Liver (tissue), 9 donors: ENCODE measurements around the gene DIS3L2. TPM values are rescaled to one million over a fixed set of nuclear protein-coding genes. Genes with fewer than 3 reads are reported as not detected.

Experiments
- DNase-seq: peaks from one replicate; pipeline ENCODE4 v3.0.0-alpha.2; 2017; ENCODE audit warnings: low spot score
- H3K27ac ChIP-seq, 2 donors: one replicate each; pipeline ENCODE4 v1.7.0; 2013; ENCODE audit warnings: inconsistent platforms in 2 of 2, low read length in 2 of 2, control low read depth in 1 of 2, low read depth in 1 of 2, mild to moderate bottlenecking in 1 of 2
- H3K27me3 ChIP-seq, 4 donors: one replicate each; pipeline versions ENCODE4 v1.6.1 to v1.7.0; 2013; ENCODE audit warnings: low read length in 3 of 4, inconsistent platforms in 1 of 4, mild to moderate bottlenecking in 1 of 4, moderate library complexity in 1 of 4; ENCODE audit not compliant: control insufficient read depth in 4 of 4, insufficient read depth in 4 of 4
- H3K36me3 ChIP-seq, 4 donors: one replicate each; pipeline versions ENCODE4 v1.6.1 to v1.7.0; 2013; ENCODE audit warnings: low read length in 3 of 4, mild to moderate bottlenecking in 3 of 4, low read depth in 1 of 4, moderate library complexity in 1 of 4; ENCODE audit not compliant: control insufficient read depth in 4 of 4, insufficient read depth in 3 of 4
- H3K4me1 ChIP-seq, 4 donors: one replicate each; pipeline versions ENCODE4 v1.6.1 to v1.7.0; 2013; ENCODE audit warnings: low read length in 3 of 4, mild to moderate bottlenecking in 3 of 4, moderate library complexity in 1 of 4; ENCODE audit not compliant: control insufficient read depth in 4 of 4, insufficient read depth in 4 of 4
- H3K4me3 ChIP-seq, 3 donors: one replicate each; pipeline versions ENCODE4 v1.6.1 to v1.7.0; 2013; ENCODE audit warnings: low read length in 3 of 3, control low read depth in 1 of 3, low read depth in 1 of 3, mild to moderate bottlenecking in 1 of 3
- H3K9ac ChIP-seq, 2 donors: one replicate each; pipeline ENCODE4 v1.7.0; 2013; ENCODE audit warnings: low read length in 2 of 2, mild to moderate bottlenecking in 2 of 2, moderate library complexity in 2 of 2, control low read depth in 1 of 2, low read depth in 1 of 2
- H3K9me3 ChIP-seq, 4 donors: one replicate each; pipeline versions ENCODE4 v1.6.1 to v1.7.0; 2013; ENCODE audit warnings: low read length in 3 of 4; ENCODE audit not compliant: control insufficient read depth in 4 of 4
- EGR1 ChIP-seq, 2 donors: IDR thresholded peaks; 2 replicates each; pipeline ENCODE4 v1.6.1; 2016 to 2018; ENCODE audit warnings: antibody characterized with exemption in 2 of 2, low read depth in 2 of 2
- FOXA1 ChIP-seq: IDR thresholded peaks from 2 replicates; pipeline ENCODE4 v1.6.1; 2016; ENCODE audit warnings: antibody characterized with exemption
- FOXA2 ChIP-seq: IDR thresholded peaks from 2 replicates; pipeline ENCODE4 v1.6.1; 2016; ENCODE audit warnings: antibody characterized with exemption
- GABPA ChIP-seq, 2 donors: IDR thresholded peaks in 1 of 2; conservative IDR thresholded peaks in 1 of 2; 2 replicates each; pipeline ENCODE4 v1.6.1; 2016; ENCODE audit warnings: antibody characterized with exemption in 2 of 2, mild to moderate bottlenecking in 1 of 2, moderate library complexity in 1 of 2
- HNF4A ChIP-seq, 2 donors: conservative IDR thresholded peaks; 2 replicates each; pipeline ENCODE4 v1.6.1; 2016; ENCODE audit warnings: antibody characterized with exemption in 2 of 2, mild to moderate bottlenecking in 2 of 2
- HNF4G ChIP-seq: IDR thresholded peaks from 2 replicates; pipeline ENCODE4 v1.6.1; 2016; ENCODE audit warnings: antibody characterized with exemption
- JUND ChIP-seq, 2 donors: IDR thresholded peaks; 2 replicates each; pipeline ENCODE4 v1.6.1; 2016; ENCODE audit warnings: antibody characterized with exemption in 2 of 2
- NR2F2 ChIP-seq: IDR thresholded peaks from 2 replicates; pipeline ENCODE4 v1.6.1; 2016; ENCODE audit warnings: antibody characterized with exemption
- REST ChIP-seq: IDR thresholded peaks from 2 replicates; pipeline ENCODE4 v1.6.1; 2016; ENCODE audit warnings: antibody characterized with exemption, mild to moderate bottlenecking
- RXRA ChIP-seq, 2 donors: IDR thresholded peaks; 2 replicates each; pipeline ENCODE4 v1.6.1; 2017 to 2018; ENCODE audit warnings: antibody characterized with exemption in 2 of 2, mild to moderate bottlenecking in 1 of 2
- SP1 ChIP-seq: IDR thresholded peaks from 2 replicates; pipeline ENCODE4 v1.6.1; 2018; ENCODE audit warnings: antibody characterized with exemption, mild to moderate bottlenecking
- TAF1 ChIP-seq: conservative IDR thresholded peaks from 2 replicates; pipeline ENCODE4 v1.6.1; 2016; ENCODE audit warnings: antibody characterized with exemption, mild to moderate bottlenecking
- YY1 ChIP-seq: IDR thresholded peaks from 2 replicates; pipeline ENCODE4 v1.6.1; 2016; ENCODE audit warnings: antibody characterized with exemption, mild to moderate bottlenecking
- WGBS: extraction: QIAGEN DNeasy Blood & Tissue Kit; methylation state at CpG from one replicate; pipeline ENCODE4 v1.1.7; 2013; 5-methylcytosine and 5-hydroxymethylcytosine counted together
- polyA plus RNA-seq, 2 donors: library from polyadenylated mRNA; stranded (reverse) in 1 of 2; unstranded in 1 of 2; fragments of 200-250 nt in 1 of 2; fragments of >200 nt in 1 of 2; fragmentation: Nextera tagmentation in 1 of 2; extraction: Ambion mirVana in 1 of 2; gene quantifications; one replicate each; pipeline versions ENCODE4 v1.2.1 to v1.2.3, GENCODE V29; 2013 to 2015
- total RNA-seq, 2 donors: library from RNA; depleted of rRNA; stranded (reverse); fragments of >200 nt; gene quantifications; one replicate each; pipeline ENCODE4 v1.2.3, GENCODE V29; 2014
- TF ChIP-seq, protein P1 (sequence below): IDR thresholded peaks from 2 replicates; pipeline ENCODE4 v1.6.1; 2016; ENCODE audit warnings: antibody characterized with exemption
- TF ChIP-seq, protein P2 (sequence below): fragments of 150-350 bp; IDR thresholded peaks from 2 replicates; pipeline ENCODE4 v1.5.1; 2017; ENCODE audit warnings: improper control_type of control experiment, low read depth, low read length; ENCODE audit not compliant: missing input control
- TF ChIP-seq, protein P3 (sequence below): IDR thresholded peaks from 2 replicates; pipeline ENCODE4 v1.6.1; 2016; ENCODE audit warnings: antibody characterized with exemption
- TF ChIP-seq, protein P4 (sequence below): IDR thresholded peaks from 2 replicates; pipeline ENCODE4 v1.6.1; 2016; ENCODE audit warnings: antibody characterized with exemption
- donor health status: healthy.
- donor health status: healthy.
- donor health status: healthy.
- donor health status: healthy.
- donor health status: healthy.

DIS3L2 gene
- total and polyA plus RNA-seq, 4 donors: 5.7 to 21.5 (median 8.8) TPM

DNA sequence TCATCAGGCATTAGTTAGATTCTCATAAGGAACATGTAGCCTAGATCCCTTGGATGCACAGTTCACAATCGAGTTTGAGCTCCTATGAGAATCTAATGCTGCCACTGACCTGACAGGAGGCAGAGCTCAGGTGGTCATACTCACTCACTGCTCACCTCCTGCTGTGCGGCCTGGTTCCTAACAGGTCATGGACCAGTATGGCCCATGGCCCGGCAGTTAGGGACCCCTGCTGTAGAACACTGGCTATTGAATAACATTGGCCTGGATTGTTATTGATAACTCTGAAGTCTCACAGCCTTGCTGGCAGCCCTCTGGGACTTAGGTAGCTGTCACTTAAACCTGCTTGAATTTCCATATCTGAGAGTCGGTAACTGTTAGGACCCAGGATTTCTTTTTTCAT is 302.6 kb downstream of the DIS3L2 start:
- 95% methylated on average over 4 of the region's 4 CpGs for WGBS
- DNase-seq: no peak
- H3K4me1 ChIP-seq: no peaks in the 10 kb centered on the region
- H3K9me3 ChIP-seq: no peaks in the 10 kb centered on the region
- H3K27ac ChIP-seq: no peak overlapping the region
- no peak overlapping the region for H3K9ac ChIP-seq
- TF ChIP-seq TAF1: no peak
- H3K27me3 ChIP-seq: no peaks in the 10 kb centered on the region
- peaks cover 0 to 27% (median 12%) of the 10 kb centered on the region in 4 donors for H3K36me3 ChIP-seq
- no peak overlapping the region for H3K4me3 ChIP-seq

DNA sequence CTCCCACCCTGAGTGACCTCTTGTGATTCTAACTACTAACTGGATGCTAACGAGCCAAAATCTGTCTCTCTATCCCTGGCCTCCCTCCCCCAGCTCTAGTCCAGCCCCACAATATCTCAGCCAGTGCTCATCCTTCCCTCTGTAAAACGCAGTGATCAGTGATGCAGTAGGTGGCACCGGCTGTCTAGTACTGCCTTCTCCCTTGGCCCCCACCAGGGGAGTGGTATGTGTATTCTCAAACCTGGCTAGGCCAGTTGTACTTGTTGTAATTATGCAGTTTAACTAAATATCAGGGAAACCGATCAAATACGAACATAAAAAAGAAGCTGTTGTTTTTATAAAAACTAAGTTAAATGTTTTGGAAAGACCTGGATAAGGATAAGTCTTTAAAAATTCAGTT is 303.8 kb downstream of the DIS3L2 start:
- H3K9ac ChIP-seq: no peak overlapping the region
- H3K4me3 ChIP-seq: no peak overlapping the region
- no peaks in the 10 kb centered on the region for H3K9me3 ChIP-seq
- H3K4me1 ChIP-seq: no peaks in the 10 kb centered on the region
- no peak overlapping the region for H3K27ac ChIP-seq
- H3K27me3 ChIP-seq: no peaks in the 10 kb centered on the region
- TF ChIP-seq EGR1 (IDR thresholded peaks at IDR 0.05; ENCODE audit: low read depth in 2 of 2) (no peak), TAF1 (no peak), HNF4G (no peak), RXRA (IDR thresholded peaks at IDR 0.05) (no peak), GABPA (IDR thresholded peaks at IDR 0.05 in 1 of 2, conservative IDR thresholded peaks at IDR 0.05 in 1 of 2) (no peak), FOXA2 (no peak), YY1 (no peak), SP1 (no peak)
- TF ChIP-seq, protein P1, sequence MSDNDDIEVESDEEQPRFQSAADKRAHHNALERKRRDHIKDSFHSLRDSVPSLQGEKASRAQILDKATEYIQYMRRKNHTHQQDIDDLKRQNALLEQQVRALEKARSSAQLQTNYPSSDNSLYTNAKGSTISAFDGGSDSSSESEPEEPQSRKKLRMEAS: no peak
- TF ChIP-seq, protein P2, sequence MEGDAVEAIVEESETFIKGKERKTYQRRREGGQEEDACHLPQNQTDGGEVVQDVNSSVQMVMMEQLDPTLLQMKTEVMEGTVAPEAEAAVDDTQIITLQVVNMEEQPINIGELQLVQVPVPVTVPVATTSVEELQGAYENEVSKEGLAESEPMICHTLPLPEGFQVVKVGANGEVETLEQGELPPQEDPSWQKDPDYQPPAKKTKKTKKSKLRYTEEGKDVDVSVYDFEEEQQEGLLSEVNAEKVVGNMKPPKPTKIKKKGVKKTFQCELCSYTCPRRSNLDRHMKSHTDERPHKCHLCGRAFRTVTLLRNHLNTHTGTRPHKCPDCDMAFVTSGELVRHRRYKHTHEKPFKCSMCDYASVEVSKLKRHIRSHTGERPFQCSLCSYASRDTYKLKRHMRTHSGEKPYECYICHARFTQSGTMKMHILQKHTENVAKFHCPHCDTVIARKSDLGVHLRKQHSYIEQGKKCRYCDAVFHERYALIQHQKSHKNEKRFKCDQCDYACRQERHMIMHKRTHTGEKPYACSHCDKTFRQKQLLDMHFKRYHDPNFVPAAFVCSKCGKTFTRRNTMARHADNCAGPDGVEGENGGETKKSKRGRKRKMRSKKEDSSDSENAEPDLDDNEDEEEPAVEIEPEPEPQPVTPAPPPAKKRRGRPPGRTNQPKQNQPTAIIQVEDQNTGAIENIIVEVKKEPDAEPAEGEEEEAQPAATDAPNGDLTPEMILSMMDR: no peak
- WGBS: 92% methylated on average over 5 of the region's 5 CpGs
- peaks cover 0 to 27% (median 11%) of the 10 kb centered on the region in 4 donors for H3K36me3 ChIP-seq
- DNase-seq: no peak

- Histone ChIP-seq H3K9me3 (no peaks in the 10 kb centered on the region), H3K36me3 (peaks cover 3 to 17% (median 6%) of the 10 kb centered on the region in 4 donors), H3K27me3 (no peaks in the 10 kb centered on the region), H3K4me3 (no peak overlapping the region), H3K27ac (no peak overlapping the region), H3K4me1 (no peaks in the 10 kb centered on the region), H3K9ac (no peak overlapping the region)
- 96% methylated on average over 4 of the region's 4 CpGs for WGBS
- DNase-seq: no peak
- TF ChIP-seq HNF4G: no peak
- TF ChIP-seq JUND (IDR thresholded peaks at IDR 0.05): no peak
- TF ChIP-seq, protein P2: no peak
- no peak for TF ChIP-seq EGR1 (IDR thresholded peaks at IDR 0.05; ENCODE audit: low read depth in 2 of 2)
- TF ChIP-seq HNF4A (conservative IDR thresholded peaks at IDR 0.05): no peak
- no peak for TF ChIP-seq GABPA (IDR thresholded peaks at IDR 0.05 in 1 of 2, conservative IDR thresholded peaks at IDR 0.05 in 1 of 2)
- TF ChIP-seq FOXA2: no peak
- TF ChIP-seq, protein P3, sequence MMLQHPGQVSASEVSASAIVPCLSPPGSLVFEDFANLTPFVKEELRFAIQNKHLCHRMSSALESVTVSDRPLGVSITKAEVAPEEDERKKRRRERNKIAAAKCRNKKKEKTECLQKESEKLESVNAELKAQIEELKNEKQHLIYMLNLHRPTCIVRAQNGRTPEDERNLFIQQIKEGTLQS: no peak
- TF ChIP-seq, protein P4, sequence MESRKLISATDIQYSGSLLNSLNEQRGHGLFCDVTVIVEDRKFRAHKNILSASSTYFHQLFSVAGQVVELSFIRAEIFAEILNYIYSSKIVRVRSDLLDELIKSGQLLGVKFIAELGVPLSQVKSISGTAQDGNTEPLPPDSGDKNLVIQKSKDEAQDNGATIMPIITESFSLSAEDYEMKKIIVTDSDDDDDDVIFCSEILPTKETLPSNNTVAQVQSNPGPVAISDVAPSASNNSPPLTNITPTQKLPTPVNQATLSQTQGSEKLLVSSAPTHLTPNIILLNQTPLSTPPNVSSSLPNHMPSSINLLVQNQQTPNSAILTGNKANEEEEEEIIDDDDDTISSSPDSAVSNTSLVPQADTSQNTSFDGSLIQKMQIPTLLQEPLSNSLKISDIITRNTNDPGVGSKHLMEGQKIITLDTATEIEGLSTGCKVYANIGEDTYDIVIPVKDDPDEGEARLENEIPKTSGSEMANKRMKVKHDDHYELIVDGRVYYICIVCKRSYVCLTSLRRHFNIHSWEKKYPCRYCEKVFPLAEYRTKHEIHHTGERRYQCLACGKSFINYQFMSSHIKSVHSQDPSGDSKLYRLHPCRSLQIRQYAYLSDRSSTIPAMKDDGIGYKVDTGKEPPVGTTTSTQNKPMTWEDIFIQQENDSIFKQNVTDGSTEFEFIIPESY: no peak
- no peak for TF ChIP-seq SP1
- TF ChIP-seq RXRA (IDR thresholded peaks at IDR 0.05): no peak
- no peak for TF ChIP-seq TAF1
- no peak for TF ChIP-seq YY1
- no peak for TF ChIP-seq REST
- no peak for TF ChIP-seq NR2F2
- no peak for TF ChIP-seq FOXA1
Measured at GRCh38 chr2:232268636-232269165, 307.2 kb downstream of the DIS3L2 start.
